DND-41 (cell line): ENCODE results near the gene CHN2.

Experiments used
- EZH2 ChIP-seq: IDR thresholded peaks from 3 replicates; pipeline ENCODE4 v1.6.1; 2012; ENCODE audit warnings: borderline replicate concordance, low read depth, mild to moderate bottlenecking, moderate library complexity, low read length, inconsistent platforms; ENCODE audit not compliant: severe bottlenecking
- TF ChIP-seq, protein P1 (sequence below): IDR thresholded peaks from 2 replicates; pipeline ENCODE4 v1.5.1; 2012; ENCODE audit warnings: borderline replicate concordance, low read length, moderate library complexity, mild to moderate bottlenecking; ENCODE audit not compliant: poor library complexity, severe bottlenecking; ENCODE audit errors: extremely low read depth

DNA sequence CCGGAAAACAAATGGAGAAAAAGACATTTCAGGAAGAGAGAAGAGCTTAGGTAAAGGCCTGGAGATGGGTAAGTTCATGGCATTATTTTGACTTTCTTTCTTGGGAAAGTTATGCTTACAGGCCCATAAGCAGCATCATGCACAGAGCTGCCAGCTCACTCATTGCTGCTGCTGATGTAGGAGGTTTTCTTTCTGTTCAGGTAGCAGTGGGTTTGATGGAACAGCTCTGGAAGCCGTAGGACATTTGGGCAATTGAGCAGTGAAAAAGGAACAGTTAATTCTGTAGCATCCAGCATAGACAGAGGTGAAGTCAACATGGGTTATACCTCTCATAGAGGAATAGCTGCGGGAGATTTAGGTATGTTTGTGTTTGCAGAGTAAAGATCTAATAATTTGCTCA lies 3.3 kb downstream of the CHN2 start:
- TF ChIP-seq, protein P1, sequence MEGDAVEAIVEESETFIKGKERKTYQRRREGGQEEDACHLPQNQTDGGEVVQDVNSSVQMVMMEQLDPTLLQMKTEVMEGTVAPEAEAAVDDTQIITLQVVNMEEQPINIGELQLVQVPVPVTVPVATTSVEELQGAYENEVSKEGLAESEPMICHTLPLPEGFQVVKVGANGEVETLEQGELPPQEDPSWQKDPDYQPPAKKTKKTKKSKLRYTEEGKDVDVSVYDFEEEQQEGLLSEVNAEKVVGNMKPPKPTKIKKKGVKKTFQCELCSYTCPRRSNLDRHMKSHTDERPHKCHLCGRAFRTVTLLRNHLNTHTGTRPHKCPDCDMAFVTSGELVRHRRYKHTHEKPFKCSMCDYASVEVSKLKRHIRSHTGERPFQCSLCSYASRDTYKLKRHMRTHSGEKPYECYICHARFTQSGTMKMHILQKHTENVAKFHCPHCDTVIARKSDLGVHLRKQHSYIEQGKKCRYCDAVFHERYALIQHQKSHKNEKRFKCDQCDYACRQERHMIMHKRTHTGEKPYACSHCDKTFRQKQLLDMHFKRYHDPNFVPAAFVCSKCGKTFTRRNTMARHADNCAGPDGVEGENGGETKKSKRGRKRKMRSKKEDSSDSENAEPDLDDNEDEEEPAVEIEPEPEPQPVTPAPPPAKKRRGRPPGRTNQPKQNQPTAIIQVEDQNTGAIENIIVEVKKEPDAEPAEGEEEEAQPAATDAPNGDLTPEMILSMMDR, result no peak
- no peak for TF ChIP-seq EZH2
